HG03039 (cell line): ENCODE measurements around the gene SIRPA.

ENCODE experiments used
- ATAC-seq: cut with Tn5 transposase; IDR thresholded peaks from one replicate; pipeline ENCODE4 v1.9.1; 2021; ENCODE audit warnings: mild to moderate bottlenecking, moderate library complexity; ENCODE audit not compliant: unreplicated experiment

SIRPA gene

GRCh38 chr20:1945660-1946059, 50.5 kb downstream of the SIRPA start:
- no peak for ATAC-seq

DNA sequence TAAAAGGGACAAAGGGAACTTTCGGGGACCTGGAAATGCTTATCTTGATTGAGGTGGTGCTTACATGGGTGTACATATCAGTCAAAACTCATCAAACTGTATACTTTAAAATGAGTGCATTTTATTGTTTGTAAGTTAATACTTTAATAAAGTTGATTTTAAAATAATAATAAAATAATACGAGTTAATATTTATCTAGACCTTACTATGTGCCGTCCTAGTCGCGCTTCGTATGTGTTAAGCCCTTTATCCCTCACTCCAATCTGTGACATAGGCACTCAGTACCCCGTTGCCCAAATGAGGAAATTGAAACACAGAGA, 51.2 kb downstream of the SIRPA start:
- no peak for ATAC-seq

- no peak for ATAC-seq
Measured at GRCh38 chr20:1946762-1947534, 51.7 kb downstream of the SIRPA start.

GRCh38 chr20:1947535-1947846, 52.3 kb downstream of the SIRPA start:
- no peak for ATAC-seq

DNA sequence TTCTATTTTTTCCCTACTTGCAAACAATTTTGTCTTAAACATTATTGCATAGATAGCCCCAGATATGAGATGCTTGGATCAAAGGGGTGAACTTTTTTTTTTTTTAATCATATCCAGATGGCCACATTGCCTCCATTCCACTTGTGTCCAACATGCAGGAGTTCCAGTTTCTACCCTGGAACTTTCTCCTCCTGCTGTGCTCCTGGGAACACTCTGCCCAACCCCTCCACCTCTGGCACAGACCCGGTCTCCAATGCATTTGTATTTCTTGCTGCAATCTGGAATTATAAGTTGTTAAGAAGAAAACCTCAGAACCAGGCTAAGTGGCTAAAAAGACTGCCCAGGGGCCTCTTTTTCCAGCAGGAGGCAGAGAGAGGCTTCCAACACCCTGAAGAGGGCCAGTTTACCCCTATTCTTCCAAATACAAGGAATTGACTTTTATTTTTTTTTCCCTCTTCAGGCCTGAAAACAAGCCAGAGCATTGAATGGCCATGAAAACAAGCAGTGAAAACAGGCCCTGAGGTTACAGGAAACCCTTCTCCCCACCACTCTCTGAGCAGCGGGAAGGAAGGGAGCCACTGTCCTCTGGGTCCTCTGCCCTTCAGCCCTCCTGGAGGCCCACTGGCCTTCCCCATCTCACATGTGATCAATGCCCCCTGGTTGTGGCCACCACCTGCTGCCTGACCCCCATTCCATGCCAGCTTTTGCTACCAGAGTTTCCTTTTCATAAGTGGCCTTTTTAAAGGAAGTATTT, 54.3 kb downstream of the SIRPA start:
- ATAC-seq: no peak

GRCh38 chr20:1950836-1951235, 55.6 kb downstream of the SIRPA start:
- ATAC-seq: no peak

GRCh38 chr20:1951436-1952115, 56.4 kb downstream of the SIRPA start:
- no peak for ATAC-seq

GRCh38 chr20:1952737-1953530, 57.7 kb downstream of the SIRPA start:
- ATAC-seq: no peak

DNA sequence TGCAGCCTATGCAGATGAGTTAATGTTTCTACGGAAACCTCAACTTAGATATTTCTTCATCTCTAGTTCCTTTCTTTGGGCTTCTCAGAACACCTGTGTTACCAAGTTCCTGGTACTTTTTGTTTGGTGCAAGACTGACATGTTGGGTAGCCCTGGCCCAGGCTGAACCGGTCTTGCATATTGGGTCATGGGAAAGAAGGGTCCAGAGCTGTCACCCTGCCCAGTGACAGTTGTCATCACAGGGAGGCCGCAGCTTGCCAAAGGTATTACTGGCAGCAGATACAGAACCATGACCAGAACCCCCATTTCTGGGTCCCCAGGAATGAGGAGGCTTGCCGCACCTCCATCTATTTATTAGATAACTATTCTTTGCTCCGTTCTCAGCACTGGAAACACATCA, 58.4 kb downstream of the SIRPA start:
- no peak for ATAC-seq

DNA sequence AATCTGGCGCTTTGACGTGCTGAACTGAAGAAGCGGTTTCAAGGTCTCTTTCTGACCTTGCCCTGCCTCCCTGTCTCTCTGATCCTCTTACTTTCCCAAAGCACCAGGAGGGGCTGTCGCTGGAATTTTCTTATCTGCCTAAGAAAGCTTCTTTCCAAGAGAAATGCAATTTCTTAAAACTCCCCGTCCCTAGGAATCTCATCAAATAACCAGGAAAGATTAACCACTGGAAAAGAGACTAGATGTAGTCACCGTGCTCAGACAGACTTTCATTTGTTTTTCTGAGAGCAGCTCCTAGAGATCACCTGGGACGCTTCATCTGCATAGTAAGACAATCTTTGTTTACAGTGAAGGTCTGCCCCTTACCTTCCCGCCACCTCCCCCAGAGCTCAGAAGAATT, 60.0 kb downstream of the SIRPA start:
- ATAC-seq: no peak

DNA sequence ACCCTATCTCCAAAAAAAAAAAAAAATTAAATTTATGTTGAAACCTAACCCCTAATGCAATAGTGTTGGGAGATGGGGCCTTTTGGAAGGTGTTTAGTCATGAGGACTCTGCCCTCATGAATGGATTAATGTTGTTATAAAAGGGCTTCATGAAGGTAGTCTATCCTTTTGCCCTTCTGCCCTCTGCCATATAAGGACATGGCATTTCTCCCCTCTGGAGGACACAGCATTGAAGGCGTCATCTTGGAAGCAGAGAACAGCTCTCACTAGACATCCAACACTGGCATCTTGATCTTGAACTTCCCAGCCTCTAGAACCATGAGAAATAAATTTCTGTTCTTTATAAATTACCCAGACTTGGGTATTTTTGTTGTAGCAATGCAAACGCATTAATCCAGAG, 63.2 kb downstream of the SIRPA start:
- ATAC-seq: no peak

GRCh38 chr20:1959156-1959555, 63.9 kb downstream of the SIRPA start:
- ATAC-seq: no peak

GRCh38 chr20:1961374-1961773, 66.2 kb downstream of the SIRPA start:
- no peak for ATAC-seq

GRCh38 chr20:1964061-1964460, 68.9 kb downstream of the SIRPA start:
- no peak for ATAC-seq

DNA sequence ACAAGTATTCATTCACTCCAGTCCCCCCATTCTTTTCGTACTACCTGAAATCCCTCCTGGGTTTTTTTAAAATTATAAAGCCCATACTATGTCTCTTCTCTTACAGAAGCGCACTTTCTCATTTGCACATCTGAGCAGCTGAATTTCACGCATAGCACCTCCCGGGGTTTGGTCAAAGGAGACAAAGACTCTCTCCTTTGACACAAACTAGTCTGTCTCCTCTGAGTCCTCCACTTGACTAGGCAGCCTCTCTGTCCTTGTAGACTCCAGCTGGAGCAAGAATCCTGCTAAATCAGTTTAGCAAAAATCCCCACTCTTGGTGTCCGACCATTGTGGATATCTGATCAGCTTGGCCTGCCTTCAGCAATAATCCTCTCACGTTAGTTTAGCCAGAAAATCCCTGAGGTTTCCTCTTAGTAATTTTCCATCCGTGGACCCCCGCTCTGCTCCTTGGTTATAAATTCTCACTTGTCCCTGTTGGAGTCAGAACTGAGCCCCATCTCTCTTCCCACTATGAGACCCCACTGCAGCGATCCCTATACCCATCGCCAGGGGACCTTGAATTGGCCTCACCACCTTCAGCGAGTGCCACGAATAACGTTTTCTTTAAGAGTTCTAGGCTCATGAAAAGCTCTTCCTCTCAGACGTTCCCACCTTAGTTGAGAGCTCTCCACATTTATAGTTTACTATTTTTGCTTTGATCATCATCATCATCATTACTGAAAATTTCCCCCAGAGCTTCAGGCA, 69.6 kb downstream of the SIRPA start:
- no peak for ATAC-seq

DNA sequence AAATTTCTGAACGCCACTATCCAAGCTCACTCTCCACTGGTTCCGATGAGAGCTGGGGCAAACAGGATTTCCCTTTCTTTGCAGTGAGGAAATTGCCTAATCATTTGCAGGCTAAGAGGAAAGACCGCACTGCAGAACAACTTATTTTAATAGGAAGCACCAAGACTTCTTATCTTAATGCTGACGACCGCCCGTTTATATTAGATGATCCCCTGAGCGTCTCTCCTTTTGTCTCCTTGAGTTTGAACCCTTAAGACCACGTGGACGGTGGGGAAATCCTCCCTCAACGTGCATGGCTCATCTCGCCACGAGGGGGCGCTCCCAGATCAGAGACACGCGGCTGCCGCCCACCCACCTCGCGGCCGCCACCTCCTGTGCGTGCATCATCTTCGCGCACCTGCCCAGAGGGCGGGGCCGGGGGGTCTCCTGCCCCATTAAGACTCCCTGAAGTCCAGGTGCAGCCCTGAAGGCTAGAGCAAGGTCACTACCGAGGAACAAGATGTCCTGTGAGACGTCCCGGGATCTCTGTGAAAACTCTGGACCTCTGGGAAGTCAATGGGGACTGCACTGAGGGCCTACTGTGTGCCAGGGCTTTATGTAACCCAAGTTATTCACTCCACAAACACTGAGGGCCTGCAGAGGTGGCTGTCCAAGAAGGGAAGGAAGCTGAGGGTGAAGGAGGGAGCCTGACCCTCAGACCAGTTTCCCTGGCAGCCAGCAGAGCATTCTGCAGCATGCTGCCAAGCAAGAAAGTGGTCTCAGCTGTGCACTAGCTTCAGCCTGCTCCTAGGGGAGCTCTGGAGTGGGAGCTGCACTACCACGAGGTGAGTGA, 70.5 kb downstream of the SIRPA start:
- ATAC-seq: no peak

DNA sequence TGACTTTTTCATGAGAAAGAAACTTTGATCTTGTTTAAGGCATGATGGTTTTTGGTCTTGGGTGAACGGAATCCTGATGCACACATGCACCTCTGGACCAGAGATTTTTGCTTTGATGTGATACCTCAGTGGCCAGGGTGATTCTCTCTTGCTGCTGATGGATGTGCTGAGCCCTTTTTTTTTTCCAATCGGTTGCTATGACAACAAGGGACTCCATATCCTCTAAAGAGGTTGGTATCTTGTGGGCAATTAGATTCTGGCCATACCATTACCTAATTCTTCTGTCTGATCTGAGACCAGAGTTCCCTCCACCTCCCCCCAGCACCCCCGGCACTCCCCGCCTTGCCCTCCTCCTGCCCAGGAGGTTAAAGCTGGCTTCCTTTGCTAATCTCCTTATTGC, 73.8 kb downstream of the SIRPA start:
- no peak for ATAC-seq

- no peak for ATAC-seq
Measured at GRCh38 chr20:1971893-1972586, 76.8 kb downstream of the SIRPA start.
